ENCODE measurements around the gene EGFL7. TPM values are rescaled to one million over a fixed set of nuclear protein-coding genes. Genes with fewer than 3 reads are reported as not detected.

Gene EGFL7
- total RNA-seq, 1 experiment from 2014 or later: 54.6 TPM

GRCh38 chr9:136701668-136702053 is 38.9 kb downstream of the EGFL7 start:
- Mint-ChIP-seq H3K4me1 (peaks cover 4% of the 10 kb centered on the region), H3K36me3 (no peaks in the 10 kb centered on the region), H3K27me3 (ENCODE audit: low read depth) (peaks cover 23% of the 10 kb centered on the region), H3K9me3 (no peaks in the 10 kb centered on the region), H3K27ac (no peak overlapping the region), H3K4me3 (peak overlapping the region; percentile 60)
- ATAC-seq (peak; percentile 84), DNase-seq (ENCODE audit: low spot score) (no peak)
- ChIA-PET CTCF (interaction anchor here (2.9 kb wide), 1 partner anchor 30 kb away, joined by 13 read pairs; no protein-coding TSS in a partner anchor), POLR2A (no interaction called here)
- TF ChIP-seq CBFB (CRISPR knock-in tag; IDR thresholded peaks at IDR 0.05; ENCODE audit: low read depth): no peak
- TF ChIP-seq SMAD4 (CRISPR knock-in tag; IDR thresholded peaks at IDR 0.05): no peak
- TF ChIP-seq PRDM15 (CRISPR knock-in tag; IDR thresholded peaks at IDR 0.05): no peak

- Mint-ChIP-seq H3K4me3 (no peak overlapping the region), H3K27me3 (ENCODE audit: low read depth) (peaks cover 23% of the 10 kb centered on the region), H3K9me3 (no peaks in the 10 kb centered on the region), H3K36me3 (no peaks in the 10 kb centered on the region), H3K4me1 (no peaks in the 10 kb centered on the region; the same call in 1 of the 2 replicates), H3K27ac (no peak overlapping the region)
- ChIA-PET POLR2A (no interaction called here), CTCF (interaction anchor here (2.9 kb wide), 1 partner anchor 31 kb away, joined by 13 read pairs; no protein-coding TSS in a partner anchor)
- ATAC-seq: no peak
- no peak for DNase-seq (ENCODE audit: low spot score)
- no peak for TF ChIP-seq ARID4B (CRISPR knock-in tag; IDR thresholded peaks at IDR 0.05; ENCODE audit: borderline replicate concordance)
- no peak for TF ChIP-seq JUN (CRISPR knock-in tag; IDR thresholded peaks at IDR 0.05)
- no peak for TF ChIP-seq KAT7 (CRISPR knock-in tag; IDR thresholded peaks at IDR 0.05; ENCODE audit: borderline replicate concordance)
- no peak for TF ChIP-seq ZNF532 (CRISPR knock-in tag; IDR thresholded peaks at IDR 0.05; ENCODE audit: borderline replicate concordance)
- no peak for TF ChIP-seq CREM (CRISPR knock-in tag; IDR thresholded peaks at IDR 0.05)
- TF ChIP-seq SOX15 (CRISPR knock-in tag; IDR thresholded peaks at IDR 0.05): no peak
- no peak for TF ChIP-seq JAZF1 (CRISPR knock-in tag; IDR thresholded peaks at IDR 0.05)
- no peak for TF ChIP-seq RELA (CRISPR knock-in tag; IDR thresholded peaks at IDR 0.05; ENCODE audit: borderline replicate concordance)
- TF ChIP-seq CDX4 (CRISPR knock-in tag; IDR thresholded peaks at IDR 0.05; ENCODE audit: borderline replicate concordance): no peak
- no peak for TF ChIP-seq USF1 (CRISPR knock-in tag; IDR thresholded peaks at IDR 0.05)
- TF ChIP-seq MLX (CRISPR knock-in tag; IDR thresholded peaks at IDR 0.05): no peak
- no peak for TF ChIP-seq GRHL2 (CRISPR knock-in tag; IDR thresholded peaks at IDR 0.05; ENCODE audit: insufficient replicate concordance, severe bottlenecking)
- TF ChIP-seq ZNF512 (CRISPR knock-in tag; IDR thresholded peaks at IDR 0.05; ENCODE audit: borderline replicate concordance): no peak
- no peak for TF ChIP-seq ETV6 (CRISPR knock-in tag; IDR thresholded peaks at IDR 0.05)
These were observed 40.7 kb downstream of the EGFL7 start for GRCh38 chr9:136703276-136703860.
